Activated CD8-positive, alpha-beta memory T cell treated with anti-CD3 and anti-CD28 coated beads, Interleukin-2, amount 50 U/mL, for 4 hours (primary cell): ENCODE results near the gene TRH.

Experiments
- DNase-seq: peaks from one replicate; pipeline ENCODE4 v3.0.0-alpha.2; 2020

The TRH gene, protein sequence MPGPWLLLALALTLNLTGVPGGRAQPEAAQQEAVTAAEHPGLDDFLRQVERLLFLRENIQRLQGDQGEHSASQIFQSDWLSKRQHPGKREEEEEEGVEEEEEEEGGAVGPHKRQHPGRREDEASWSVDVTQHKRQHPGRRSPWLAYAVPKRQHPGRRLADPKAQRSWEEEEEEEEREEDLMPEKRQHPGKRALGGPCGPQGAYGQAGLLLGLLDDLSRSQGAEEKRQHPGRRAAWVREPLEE

DNA sequence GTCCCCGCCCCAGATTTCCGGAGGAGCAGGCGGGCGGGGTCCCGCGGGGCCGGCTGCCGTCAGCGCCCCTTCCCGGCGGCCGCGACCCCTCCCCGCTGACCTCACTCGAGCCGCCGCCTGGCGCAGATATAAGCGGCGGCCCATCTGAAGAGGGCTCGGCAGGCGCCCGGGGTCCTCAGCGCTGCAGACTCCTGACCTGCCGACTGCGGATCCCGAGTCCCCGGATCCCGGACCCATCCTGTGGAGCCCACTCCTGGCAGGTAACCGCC, at the start of gene TRH:
TRH (plus strand) TSS at position 157 of the 269 bp plus-strand sequence. CDS start 1,097 bp downstream, outside the sequence.
- no peak for DNase-seq

DNA sequence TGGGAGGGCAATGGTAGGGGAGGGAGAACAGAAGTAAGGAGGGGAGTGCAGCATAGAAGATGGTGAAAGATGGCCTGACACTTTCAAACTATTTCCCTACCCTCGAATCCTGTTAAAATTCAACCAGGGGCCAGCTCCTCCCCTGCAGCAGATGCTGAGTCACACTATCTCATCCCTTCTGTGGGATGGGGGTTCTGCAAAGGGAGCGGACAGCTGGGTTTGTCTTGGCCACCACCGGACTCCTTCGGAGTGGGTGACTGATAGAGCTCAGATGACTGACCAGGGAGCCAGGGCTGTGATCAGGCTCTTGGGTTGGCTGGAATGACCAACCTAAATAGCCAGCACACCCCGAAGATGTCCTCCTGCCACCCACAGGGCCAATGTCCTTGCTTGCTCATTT, 47.4 kb upstream of the TRH start:
- DNase-seq, result no peak

DNA sequence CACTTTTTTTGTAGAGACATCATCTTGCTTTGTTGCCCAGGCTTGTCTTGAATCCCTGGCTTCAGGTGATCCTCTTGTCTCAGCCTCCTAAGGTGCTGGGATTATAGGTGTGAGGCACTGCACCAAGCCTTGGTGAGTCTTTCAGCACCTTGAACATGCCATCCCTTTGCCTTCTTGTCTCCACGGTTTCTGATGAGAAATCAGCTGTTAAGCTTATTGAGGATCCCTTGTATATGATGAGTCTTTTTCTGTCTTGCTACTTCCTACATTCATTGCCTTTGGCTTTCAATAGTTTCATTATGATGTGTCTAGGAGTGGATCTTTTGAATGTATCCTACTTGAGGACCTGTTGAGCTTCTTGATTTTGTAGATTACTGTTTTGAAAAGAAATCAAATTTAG, 45.1 kb upstream of the TRH start:
- no peak for DNase-seq

DNA sequence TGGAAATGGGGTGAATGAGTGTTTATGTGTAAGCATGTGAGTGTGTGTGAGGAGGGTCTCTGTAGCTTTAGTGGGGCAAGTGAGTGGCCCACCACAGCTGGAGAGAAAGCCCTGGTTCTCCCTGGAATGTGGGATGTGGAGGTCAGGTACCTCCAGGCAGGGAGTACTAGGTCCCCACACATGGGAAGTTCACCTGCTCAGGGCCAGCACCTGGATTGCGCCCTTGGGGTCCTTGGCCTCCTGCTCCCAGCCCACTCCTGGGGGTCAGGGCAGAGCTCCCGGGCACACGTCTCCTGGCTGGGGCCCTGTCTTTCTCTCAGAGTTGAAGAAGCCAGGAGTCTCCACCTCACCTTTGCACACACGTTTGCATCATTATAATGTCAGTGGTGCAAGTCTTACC, 41.0 kb upstream of the TRH start:
- DNase-seq, result no peak

DNA sequence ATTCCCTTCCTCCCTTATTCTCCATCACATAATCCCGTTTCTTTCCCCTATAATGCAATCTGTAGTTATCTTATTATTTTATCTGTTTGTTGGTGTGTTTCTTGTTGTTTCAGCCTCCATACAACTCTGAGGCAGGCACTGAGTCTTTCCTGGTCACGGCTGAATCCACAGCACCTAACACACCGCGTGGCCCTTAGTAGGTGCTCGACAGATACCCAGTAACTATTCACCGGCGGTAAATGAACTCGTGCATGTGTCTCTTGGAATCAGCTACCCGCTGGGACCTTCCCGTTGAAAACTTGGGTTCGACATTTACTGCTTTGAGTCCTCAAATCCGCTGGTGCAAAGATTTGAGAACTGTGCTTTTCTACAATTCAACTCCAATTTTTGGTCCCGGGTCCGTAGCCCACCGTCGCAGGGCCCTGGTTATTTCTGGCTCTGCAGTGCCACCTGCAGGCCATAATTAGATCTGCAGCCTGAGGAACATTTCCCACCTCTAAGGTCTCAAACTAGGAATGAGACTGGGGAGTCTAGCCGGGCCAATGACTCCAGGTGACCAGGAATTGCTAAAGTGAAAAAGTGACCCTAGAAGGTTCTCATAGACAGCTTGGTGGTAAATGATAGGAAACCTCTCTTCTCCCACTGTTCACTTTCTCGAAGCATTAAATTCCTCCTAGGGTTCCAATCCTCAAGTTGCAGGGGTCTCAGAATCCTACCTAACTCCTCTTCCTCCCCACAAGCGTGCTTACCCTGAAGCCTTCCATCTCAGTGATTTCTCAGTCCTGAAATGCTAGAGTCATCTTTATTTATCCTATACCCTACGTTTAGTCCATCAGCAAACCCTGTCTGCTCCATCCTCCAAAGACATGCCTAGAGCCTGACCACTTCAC, 40.0 kb upstream of the TRH start:
- peak; percentile 43 for DNase-seq

DNA sequence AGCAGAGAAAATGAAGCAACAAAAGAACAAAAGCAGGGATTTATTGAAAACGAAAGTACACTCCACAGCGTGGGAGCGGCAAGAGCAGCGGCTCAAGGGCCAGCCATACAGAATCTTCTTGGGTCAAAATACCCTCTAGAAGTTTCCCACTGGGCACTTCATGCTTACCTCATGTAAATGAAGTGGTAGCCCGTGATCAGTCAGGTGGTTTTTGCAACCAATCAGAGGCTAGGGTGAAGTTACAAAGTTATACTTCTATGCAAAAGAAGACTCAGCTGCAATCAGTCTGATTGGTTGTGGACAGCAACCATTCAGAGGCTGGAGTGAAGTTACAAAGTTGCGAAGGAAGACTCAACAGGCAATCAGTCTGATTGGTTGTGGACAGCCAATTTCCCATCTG, 37.8 kb upstream of the TRH start:
- no peak for DNase-seq

DNA sequence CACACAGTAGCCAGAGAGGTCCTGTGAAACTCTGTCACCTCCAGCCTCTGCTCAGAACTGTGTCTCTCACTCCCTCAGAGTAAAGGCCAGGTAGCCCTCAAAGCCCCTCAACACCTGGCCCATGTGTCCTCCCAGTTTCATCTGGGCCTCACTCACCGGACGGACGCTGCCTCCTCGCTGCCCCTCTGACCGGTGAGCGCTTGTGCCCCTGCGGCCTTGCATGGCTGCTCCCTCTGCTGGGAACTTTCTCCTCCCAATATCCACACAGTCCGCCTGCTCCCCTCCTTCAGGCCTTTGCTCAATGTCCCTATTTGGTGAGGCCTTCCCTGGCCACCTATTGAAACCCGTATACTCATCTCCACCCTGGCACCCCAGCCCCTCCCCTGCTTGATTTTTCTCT, 36.8 kb upstream of the TRH start:
- no peak for DNase-seq

DNA sequence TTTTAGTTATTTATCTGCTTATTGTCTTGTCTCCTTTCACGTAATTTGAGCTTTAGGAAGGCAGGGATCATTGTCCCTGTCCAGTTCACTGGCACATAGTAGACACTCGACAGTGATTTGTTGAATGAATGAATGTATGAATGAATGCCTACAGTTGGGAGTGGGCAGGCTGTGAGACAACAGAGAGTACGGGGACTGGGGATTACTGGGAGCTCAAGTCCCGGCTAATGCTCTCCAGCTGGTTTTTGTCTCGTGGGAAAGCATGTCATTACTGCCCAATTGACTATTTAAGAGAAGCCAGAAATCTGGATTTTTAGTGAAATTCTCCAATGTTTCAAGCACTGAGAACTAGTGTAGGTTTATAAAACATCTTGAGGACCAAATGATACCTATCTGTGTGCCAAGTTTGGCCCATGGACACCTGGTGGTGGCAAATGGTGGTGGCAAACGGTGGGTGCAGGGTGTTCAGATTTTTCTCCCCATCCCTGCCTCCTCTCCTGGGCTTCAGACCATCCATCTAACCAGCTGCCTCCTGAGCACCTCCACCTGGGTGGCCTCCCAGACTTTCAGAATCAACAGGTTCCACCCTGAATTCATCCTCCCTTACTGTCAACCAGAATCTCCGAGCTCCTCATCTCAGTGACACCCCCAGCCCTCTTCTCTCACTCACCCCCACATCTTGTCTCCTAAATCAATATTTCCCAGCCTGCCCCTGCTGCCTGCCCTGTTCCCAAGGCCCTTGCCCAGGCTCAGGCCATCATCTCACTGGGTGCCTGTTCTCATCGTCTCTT, 36.2 kb upstream of the TRH start:
- DNase-seq, result no peak

DNA sequence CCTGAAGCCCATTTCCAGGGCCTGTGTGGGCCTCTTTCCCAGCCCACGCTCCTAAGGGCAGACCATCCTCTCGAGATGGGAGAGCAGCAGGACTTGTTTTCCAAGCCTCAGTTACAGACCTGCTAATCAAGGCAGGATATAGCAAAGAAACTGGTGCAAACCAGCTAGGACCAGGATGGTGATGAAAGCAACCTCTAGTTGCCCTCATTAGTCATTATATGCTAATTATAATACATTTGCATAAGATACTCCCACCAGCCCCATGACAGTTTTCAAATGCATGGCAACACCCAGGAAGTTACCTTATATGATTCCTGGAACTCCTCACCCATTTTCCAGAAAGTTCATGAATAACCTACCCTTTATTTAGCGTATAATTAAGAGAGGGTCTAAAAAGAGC, 34.4 kb upstream of the TRH start:
- no peak for DNase-seq

DNA sequence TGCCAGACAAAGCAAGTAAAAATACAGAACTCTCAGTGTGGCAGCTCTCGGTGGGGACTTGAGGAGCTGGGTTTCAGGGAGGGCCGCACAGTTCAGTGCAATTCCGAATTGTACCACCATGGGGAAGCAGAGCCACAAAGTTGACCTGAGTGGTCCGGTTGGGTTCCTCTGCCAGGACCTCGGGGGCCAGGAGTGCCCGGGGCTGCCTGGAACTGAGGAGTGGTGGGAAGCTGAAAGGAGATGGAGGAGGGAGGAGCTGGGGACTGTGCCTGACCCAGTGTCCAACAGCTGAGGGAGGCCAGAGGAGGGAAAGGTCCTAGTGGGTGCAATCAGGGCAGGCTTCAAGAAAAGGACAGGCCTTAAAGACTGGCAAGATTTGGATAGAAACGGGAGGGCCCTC, 32.2 kb upstream of the TRH start:
- DNase-seq, result peak; percentile 27

DNA sequence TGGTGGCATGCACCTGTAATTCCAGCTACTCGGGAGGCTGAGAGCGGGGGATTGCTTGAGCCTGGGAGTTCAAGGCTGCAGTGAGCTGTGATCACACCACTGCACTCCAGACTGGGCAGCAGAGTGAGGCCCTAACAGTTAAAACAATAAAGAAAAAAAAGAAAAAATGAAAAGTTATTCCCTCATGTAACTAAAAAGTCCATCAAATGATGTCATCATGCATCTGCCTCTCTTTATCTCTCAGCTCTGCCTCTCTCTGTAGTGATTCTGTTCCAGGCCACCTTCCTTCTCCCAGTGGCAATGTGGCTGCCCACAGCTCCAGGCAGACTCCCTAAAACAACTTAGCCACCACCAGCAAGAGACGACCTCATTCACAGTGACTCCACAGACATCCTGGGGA, 31.5 kb upstream of the TRH start:
- no peak for DNase-seq

DNA sequence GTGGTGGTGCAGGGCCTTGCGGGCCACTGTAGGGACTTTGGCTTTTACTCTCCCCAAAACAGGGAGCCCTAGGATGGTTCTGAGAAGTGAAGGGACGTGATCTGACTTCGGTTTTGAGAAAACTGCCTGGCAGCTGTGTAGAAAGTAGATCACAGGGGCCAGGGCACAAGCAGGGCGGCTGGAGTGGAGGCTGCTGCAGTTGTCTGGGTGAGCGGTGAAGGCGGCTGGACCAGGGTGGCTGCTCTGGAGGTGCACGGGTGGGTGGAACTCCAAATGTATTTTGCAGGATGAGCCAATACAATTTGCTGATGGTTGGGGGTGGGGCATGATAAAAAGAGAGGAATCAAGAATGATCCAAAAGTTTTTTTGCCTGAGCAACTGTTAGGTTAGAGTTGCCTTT, 29.8 kb upstream of the TRH start:
- no peak for DNase-seq

DNA sequence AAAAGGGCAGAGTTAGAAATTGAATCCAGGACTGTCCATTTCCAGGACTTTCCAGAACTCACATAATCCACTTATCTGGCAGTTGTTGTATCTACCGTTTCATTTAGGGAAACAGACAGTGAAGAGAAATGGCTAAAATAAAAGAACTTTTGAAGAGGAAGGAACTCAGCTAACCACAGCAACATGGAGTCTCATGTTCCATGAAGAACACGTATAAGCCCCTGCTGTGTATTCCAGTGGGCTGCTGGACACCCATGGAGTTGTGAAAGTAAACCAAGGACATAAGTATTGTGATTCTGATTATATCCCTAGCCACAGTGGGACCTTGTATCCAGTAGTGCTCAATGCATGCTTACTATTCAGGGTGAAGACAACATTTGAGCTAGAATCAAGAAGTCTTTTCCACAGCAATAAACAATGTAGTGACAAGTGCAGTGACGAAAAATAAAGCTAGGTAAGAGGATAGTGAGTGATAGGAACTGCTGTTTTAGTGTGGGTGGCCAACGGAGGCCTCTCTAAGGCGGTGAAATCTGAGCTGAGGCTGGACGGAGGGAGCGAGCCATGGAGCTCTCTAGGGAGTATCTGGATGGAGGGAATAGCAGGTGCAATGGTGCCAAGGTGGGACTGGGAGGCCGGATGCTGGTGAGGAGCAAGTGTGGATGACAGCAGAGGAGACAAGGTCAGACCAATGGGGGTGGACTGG, 26.8 kb upstream of the TRH start:
- DNase-seq, result no peak

DNA sequence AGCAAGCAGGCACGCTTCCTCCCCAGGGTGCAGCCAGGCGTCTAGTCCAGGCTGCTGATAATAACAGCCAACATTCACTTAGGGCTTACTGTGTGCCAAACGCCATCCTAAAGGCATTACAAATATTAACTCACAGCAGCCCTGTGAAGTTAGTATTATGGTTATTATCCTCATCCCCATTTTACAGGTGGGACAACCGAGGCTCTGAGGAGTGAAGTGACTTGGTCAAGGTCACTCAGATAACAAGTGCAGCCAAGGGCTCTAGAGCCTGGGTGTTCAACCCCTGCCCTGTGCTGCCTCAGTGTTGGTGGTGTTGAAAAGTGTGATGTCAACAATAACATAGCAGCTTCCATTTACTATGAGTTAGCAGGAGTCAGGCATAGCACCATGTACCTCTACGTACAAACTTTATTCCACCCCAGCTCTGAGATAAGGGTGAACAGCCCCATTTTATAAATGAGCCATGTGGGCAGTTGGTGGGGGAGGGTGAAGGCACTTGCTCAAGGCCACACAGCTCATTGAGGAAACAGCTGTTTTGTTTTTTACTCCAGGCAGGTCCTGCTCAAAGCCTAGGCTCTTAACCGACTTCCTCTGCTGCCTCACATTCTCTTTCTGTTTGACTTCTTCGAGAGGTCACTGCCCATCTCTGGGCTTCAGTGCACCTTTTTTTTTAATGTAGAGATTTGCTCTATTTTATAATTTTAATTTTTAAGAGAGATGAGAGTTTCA, 24.0 kb upstream of the TRH start:
- no peak for DNase-seq

DNA sequence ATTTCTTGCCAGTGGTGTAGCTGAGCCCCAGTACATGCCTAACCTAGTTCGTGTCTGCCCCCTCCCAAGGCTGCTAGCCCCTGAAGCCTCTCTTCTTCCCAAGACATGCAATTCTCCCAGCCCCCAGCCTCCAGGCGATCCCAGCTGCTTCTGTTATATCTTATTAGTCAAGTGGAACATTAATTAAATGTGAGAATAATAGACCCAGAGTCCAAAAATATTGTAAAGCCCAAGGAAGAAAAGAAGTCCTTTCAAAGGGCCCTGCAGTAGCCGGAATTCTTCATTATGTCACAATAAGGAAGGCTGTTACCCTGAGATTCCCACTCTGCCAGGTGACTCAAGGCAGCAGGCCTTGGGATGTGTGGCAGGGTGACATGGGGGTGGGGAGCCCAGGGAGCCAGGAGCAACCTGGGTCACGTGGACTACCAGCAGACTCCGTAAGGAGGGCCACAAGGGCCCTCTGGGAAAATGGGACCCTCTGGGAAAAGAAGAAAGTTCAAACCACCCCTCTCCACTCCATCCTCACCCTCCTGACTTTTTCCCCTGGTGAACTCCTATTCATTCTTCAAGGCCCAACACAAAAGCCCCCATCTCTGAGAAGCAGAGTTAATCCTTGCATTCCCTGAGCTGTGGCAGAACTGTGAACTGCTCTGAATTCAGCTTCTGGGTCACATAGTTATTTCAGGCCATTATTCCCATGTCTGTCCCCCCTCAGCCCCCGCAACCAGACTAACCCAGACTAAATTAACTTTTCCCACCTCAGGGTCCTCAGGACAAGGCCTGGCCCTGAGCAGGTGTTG, 21.8 kb upstream of the TRH start:
- no peak for DNase-seq

DNA sequence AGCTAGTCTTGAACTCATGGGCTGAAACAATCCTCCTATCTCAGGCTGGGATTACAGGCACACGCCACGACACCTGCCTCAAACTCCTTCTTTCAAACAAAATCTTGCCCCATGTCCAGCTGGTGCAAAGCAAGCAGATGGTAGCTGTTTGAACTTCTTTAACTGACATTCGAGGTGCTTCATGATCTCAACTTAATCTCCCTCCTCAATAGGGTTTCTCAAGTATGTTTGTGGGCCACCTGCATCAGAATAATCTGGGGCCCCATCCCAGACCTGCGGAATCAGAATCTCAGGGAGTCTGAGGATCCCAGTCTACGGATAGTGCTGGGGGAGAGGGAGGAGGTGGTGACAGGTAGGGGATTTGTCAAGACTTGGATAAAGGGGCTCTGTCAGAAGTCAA, 20.9 kb upstream of the TRH start:
- no peak for DNase-seq

DNA sequence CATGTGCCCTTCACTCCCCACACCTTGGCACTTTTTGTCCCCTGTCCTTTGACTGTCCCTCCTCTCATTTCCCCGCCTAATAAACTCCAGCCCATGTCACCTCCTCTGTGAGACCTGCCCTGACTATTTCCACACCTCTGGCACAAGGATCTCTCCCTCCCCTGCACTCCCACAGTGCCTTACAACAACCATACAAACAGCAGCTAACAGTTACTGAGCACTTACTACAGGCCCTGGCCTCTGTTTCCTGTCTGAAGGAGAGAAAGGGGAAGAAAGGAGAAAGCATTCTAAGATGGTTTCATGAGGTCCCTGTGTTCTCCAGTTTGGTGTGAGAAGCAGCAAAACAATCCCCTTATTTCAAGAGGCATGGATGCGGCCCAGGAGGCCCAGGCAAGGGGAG, 20.0 kb upstream of the TRH start:
- DNase-seq, result no peak

DNA sequence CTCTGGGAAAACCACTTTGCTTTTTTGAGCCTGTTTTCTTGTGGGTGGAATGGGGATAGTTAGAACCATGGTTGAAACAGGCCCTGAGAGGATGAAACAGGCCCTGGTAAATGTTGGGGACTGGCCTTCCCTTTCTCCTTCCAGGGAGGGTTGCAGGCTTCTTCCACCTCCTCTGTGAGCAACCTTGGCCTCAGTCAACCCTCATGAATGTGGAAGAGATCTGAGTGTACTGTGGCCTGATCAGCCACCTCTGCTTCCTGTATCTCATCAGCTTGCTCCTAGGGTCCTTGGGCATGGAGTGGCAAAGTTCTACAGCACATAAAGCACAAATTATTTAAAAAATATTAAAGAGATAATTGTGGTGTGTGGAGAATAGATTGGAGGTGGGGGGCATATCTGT, 17.6 kb upstream of the TRH start:
- no peak for DNase-seq

DNA sequence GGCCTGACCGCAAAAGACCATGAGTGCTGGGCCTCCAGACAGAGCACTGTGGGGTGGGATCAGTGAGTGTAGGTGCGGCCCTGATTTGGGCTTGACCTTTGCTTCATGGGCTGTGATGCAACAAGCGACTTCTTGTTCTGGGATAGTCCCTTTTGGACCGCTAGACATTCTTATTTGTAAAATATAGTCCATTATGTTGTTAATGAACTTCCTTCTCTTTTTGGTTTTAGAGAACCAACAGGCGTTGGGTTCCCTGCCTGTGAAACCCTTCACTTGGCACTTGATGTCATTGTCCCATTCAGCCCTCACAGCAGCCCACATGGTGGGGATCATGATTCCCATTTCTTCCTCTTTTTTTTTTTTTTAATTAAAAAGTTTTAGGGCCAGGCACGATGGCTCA, 15.8 kb upstream of the TRH start:
- DNase-seq, result no peak

DNA sequence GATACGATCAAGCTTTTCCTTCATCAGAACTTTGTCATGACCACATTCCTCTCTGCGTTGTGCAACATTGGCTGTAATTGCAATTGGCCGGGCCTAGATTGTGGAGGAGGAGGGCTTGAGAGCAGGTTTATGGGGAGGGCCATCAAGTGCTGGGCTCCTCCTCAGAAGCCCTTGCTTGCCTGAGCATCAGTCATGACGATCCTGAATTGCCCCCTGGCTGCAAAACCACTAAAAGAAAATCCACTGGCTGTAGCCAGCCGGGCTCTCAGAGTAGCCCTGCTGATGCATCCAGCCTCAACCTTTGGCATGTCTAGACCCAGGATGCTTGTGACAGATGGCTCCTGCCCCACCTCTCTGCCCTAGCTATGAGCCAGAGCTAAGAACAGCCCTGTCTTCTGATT, 13.4 kb upstream of the TRH start:
- no peak for DNase-seq

DNA sequence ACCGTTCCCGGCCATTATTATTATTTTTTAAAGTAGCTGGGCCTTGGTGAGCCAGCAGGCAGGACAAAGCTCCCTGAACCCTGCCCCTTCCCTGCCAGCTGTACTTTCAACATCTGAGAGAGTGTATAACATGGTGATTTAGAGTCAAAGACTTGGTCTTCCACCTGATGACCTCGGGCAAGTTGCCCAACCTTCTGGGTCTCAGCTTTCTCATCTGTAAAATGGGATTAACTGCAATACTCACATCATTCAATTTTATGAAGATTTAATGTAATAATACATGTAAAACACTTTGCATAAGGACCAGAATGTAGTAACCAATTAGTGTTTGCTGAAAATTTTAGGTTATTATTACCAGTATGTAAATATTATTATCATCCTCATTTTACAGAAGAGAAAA, 11.9 kb upstream of the TRH start:
- DNase-seq, result no peak

DNA sequence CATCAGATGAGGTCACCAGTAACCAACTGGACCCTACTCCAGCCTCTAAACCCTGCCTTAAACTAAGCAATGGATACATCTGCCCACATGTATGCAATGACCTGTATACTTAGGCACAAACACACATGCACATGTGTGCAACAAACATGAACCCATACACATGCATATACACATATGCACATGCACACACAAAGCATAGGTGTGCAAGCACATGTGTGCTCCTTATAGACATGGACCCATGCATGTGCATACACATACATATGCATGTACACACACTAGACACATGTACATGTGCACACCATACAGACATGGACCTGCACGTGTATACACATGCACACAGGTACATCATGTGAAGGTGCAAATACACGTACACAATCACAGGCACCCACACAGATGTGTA, 8.6 kb upstream of the TRH start:
- DNase-seq, result no peak
